IPS-18a (cell line): ENCODE data around the gene MED12L.

ENCODE experiments used
- H3K27ac ChIP-seq: one replicate; pipeline ENCODE4 v1.5.1; 2013; ENCODE audit warnings: low read length
- H3K27me3 ChIP-seq: one replicate; pipeline ENCODE4 v1.6.1; 2013; ENCODE audit warnings: mild to moderate bottlenecking, low read length; ENCODE audit not compliant: control insufficient read depth, insufficient read depth
- H3K36me3 ChIP-seq: one replicate; pipeline ENCODE4 v1.6.1; 2013; ENCODE audit warnings: low read depth, low read length; ENCODE audit not compliant: control insufficient read depth
- H3K4me1 ChIP-seq: one replicate; pipeline ENCODE4 v1.6.1; 2013; ENCODE audit warnings: low read depth, low read length; ENCODE audit not compliant: control insufficient read depth
- H3K4me3 ChIP-seq: one replicate; pipeline ENCODE4 v1.5.1; 2013; ENCODE audit warnings: low read length
- H3K9ac ChIP-seq: one replicate; pipeline ENCODE4 v1.6.1; 2013; ENCODE audit warnings: mild to moderate bottlenecking, low read length, moderate library complexity
- H3K9me3 ChIP-seq: one replicate; pipeline ENCODE4 v1.6.1; 2013; ENCODE audit warnings: low read depth, low read length; ENCODE audit not compliant: control insufficient read depth

MED12L gene

GRCh38 chr3:151120409-151120808, 34.9 kb downstream of the MED12L start:
- H3K9me3 ChIP-seq, result no peaks in the 10 kb centered on the region
- H3K9ac ChIP-seq, result no peak overlapping the region
- no peaks in the 10 kb centered on the region for H3K4me1 ChIP-seq
- H3K4me3 ChIP-seq, result no peak overlapping the region
- no peaks in the 10 kb centered on the region for H3K36me3 ChIP-seq
- no peak overlapping the region for H3K27ac ChIP-seq
- no peaks in the 10 kb centered on the region for H3K27me3 ChIP-seq

GRCh38 chr3:151121016-151121415, 35.6 kb downstream of the MED12L start:
- Histone ChIP-seq H3K27me3 (no peaks in the 10 kb centered on the region), H3K36me3 (no peaks in the 10 kb centered on the region), H3K9ac (no peak overlapping the region), H3K9me3 (no peaks in the 10 kb centered on the region), H3K4me1 (no peaks in the 10 kb centered on the region), H3K4me3 (no peak overlapping the region), H3K27ac (no peak overlapping the region)

- Histone ChIP-seq H3K36me3 (peaks cover 6% of the 10 kb centered on the region), H3K9ac (no peak overlapping the region), H3K4me3 (no peak overlapping the region), H3K27ac (no peak overlapping the region), H3K9me3 (no peaks in the 10 kb centered on the region), H3K27me3 (no peaks in the 10 kb centered on the region), H3K4me1 (no peaks in the 10 kb centered on the region)
Observed at GRCh38 chr3:151123827-151124226, 38.4 kb downstream of the MED12L start.

GRCh38 chr3:151124476-151124875, 39.0 kb downstream of the MED12L start:
- Histone ChIP-seq H3K27ac (no peak overlapping the region), H3K36me3 (peaks cover 6% of the 10 kb centered on the region)

GRCh38 chr3:151130428-151130827, 45.0 kb downstream of the MED12L start:
- Histone ChIP-seq H3K9me3 (no peaks in the 10 kb centered on the region), H3K27me3 (no peaks in the 10 kb centered on the region), H3K27ac (no peak overlapping the region), H3K36me3 (peaks cover 13% of the 10 kb centered on the region), H3K9ac (no peak overlapping the region), H3K4me3 (no peak overlapping the region), H3K4me1 (no peaks in the 10 kb centered on the region)

More at GRCh38 chr3:151124476-151124875, 39.0 kb downstream of the MED12L start:
- Histone ChIP-seq H3K9ac (no peak overlapping the region), H3K9me3 (no peaks in the 10 kb centered on the region), H3K4me3 (no peak overlapping the region), H3K4me1 (no peaks in the 10 kb centered on the region), H3K27me3 (no peaks in the 10 kb centered on the region)

- no peak overlapping the region for H3K9ac ChIP-seq
- no peak overlapping the region for H3K27ac ChIP-seq
- no peaks in the 10 kb centered on the region for H3K4me1 ChIP-seq
- H3K36me3 ChIP-seq, result peaks cover 7% of the 10 kb centered on the region
- no peak overlapping the region for H3K4me3 ChIP-seq
- H3K9me3 ChIP-seq, result no peaks in the 10 kb centered on the region
- H3K27me3 ChIP-seq, result no peaks in the 10 kb centered on the region
Observed at GRCh38 chr3:151133175-151133574, 47.7 kb downstream of the MED12L start.

GRCh38 chr3:151133917-151134450, 48.5 kb downstream of the MED12L start:
- Histone ChIP-seq H3K27ac (no peak overlapping the region), H3K4me3 (no peak overlapping the region), H3K4me1 (no peaks in the 10 kb centered on the region), H3K27me3 (no peaks in the 10 kb centered on the region), H3K9ac (no peak overlapping the region), H3K9me3 (no peaks in the 10 kb centered on the region), H3K36me3 (peaks cover 7% of the 10 kb centered on the region)

- no peak overlapping the region for H3K4me3 ChIP-seq
- H3K9me3 ChIP-seq, result no peaks in the 10 kb centered on the region
- H3K9ac ChIP-seq, result no peak overlapping the region
- H3K4me1 ChIP-seq, result no peaks in the 10 kb centered on the region
- H3K36me3 ChIP-seq, result no peaks in the 10 kb centered on the region
- H3K27ac ChIP-seq, result no peak overlapping the region
- H3K27me3 ChIP-seq, result no peaks in the 10 kb centered on the region
Observed at GRCh38 chr3:151135541-151136337, 50.3 kb downstream of the MED12L start.

- Histone ChIP-seq H3K36me3 (no peaks in the 10 kb centered on the region), H3K9ac (no peak overlapping the region), H3K27ac (no peak overlapping the region), H3K4me1 (peaks cover 22% of the 10 kb centered on the region), H3K9me3 (no peaks in the 10 kb centered on the region), H3K4me3 (no peak overlapping the region), H3K27me3 (no peaks in the 10 kb centered on the region)
Observed at GRCh38 chr3:151142929-151143328, 57.5 kb downstream of the MED12L start.

GRCh38 chr3:151144016-151144415, 58.6 kb downstream of the MED12L start:
- Histone ChIP-seq H3K9ac (no peak overlapping the region), H3K27me3 (no peaks in the 10 kb centered on the region), H3K27ac (no peak overlapping the region), H3K36me3 (no peaks in the 10 kb centered on the region), H3K4me1 (peaks cover 22% of the 10 kb centered on the region), H3K4me3 (no peak overlapping the region), H3K9me3 (no peaks in the 10 kb centered on the region)

GRCh38 chr3:151144760-151145159, 59.3 kb downstream of the MED12L start:
- Histone ChIP-seq H3K27me3 (no peaks in the 10 kb centered on the region), H3K9ac (no peak overlapping the region), H3K4me3 (no peak overlapping the region)

GRCh38 chr3:151145713-151146070, 60.2 kb downstream of the MED12L start:
- peaks cover 22% of the 10 kb centered on the region for H3K4me1 ChIP-seq
- H3K27ac ChIP-seq, result no peak overlapping the region
- H3K9me3 ChIP-seq, result no peaks in the 10 kb centered on the region
- no peak overlapping the region for H3K9ac ChIP-seq
- no peaks in the 10 kb centered on the region for H3K27me3 ChIP-seq
- no peaks in the 10 kb centered on the region for H3K36me3 ChIP-seq
- H3K4me3 ChIP-seq, result no peak overlapping the region

More at GRCh38 chr3:151144760-151145159, 59.3 kb downstream of the MED12L start:
- Histone ChIP-seq H3K9me3 (no peaks in the 10 kb centered on the region), H3K27ac (no peak overlapping the region), H3K4me1 (peaks cover 22% of the 10 kb centered on the region), H3K36me3 (no peaks in the 10 kb centered on the region)
